HG03103 (cell line): Measurements from ENCODE around the gene RFTN1.

Experiments
- ATAC-seq: cut with Tn5 transposase; IDR thresholded peaks from one replicate; pipeline ENCODE4 v1.9.1; 2021; ENCODE audit warnings: low read depth; ENCODE audit not compliant: unreplicated experiment

The RFTN1 gene

GRCh38 chr3:16338999-16339398 is 174.5 kb downstream of the RFTN1 start:
- ATAC-seq = no peak

GRCh38 chr3:16337856-16338540 is 175.5 kb downstream of the RFTN1 start:
- ATAC-seq = peak; percentile 91

- ATAC-seq = no peak
Observed at GRCh38 chr3:16336825-16337224, 176.7 kb downstream of the RFTN1 start.

- no peak for ATAC-seq
Observed at GRCh38 chr3:16335772-16336645, 177.5 kb downstream of the RFTN1 start.

- ATAC-seq = no peak
Observed at GRCh38 chr3:16335333-16335732, 178.2 kb downstream of the RFTN1 start.

GRCh38 chr3:16334909-16335308 is 178.6 kb downstream of the RFTN1 start:
- ATAC-seq = no peak

- ATAC-seq = no peak
Observed at GRCh38 chr3:16332904-16333426, 180.5 kb downstream of the RFTN1 start.

- no peak for ATAC-seq
Observed at GRCh38 chr3:16331319-16331883, 182.1 kb downstream of the RFTN1 start.

GRCh38 chr3:16330351-16330750 is 183.1 kb downstream of the RFTN1 start:
- ATAC-seq = no peak

- ATAC-seq = no peak
Observed at GRCh38 chr3:16329826-16330129, 183.7 kb downstream of the RFTN1 start.

- no peak for ATAC-seq
Observed at GRCh38 chr3:16329036-16329825, 184.3 kb downstream of the RFTN1 start.

- ATAC-seq = no peak
Observed at GRCh38 chr3:16328124-16328523, 185.4 kb downstream of the RFTN1 start.

GRCh38 chr3:16326724-16327349 is 186.7 kb downstream of the RFTN1 start:
- ATAC-seq = no peak

- ATAC-seq = no peak
Observed at GRCh38 chr3:16325850-16326249, 187.6 kb downstream of the RFTN1 start.

- ATAC-seq = no peak
Observed at GRCh38 chr3:16323737-16324136, 189.8 kb downstream of the RFTN1 start.

- ATAC-seq = no peak
Observed at GRCh38 chr3:16322189-16322588, 191.3 kb downstream of the RFTN1 start.

- no peak for ATAC-seq
Observed at GRCh38 chr3:16320711-16321110, 192.8 kb downstream of the RFTN1 start.

- no peak for ATAC-seq
Observed at GRCh38 chr3:16319723-16320122, 193.8 kb downstream of the RFTN1 start.

GRCh38 chr3:16319307-16319706 is 194.2 kb downstream of the RFTN1 start:
- peak; percentile 65 for ATAC-seq

- no peak for ATAC-seq
Observed at GRCh38 chr3:16318176-16318575, 195.3 kb downstream of the RFTN1 start.
